ENCODE data around the gene MIPEP.

DNA sequence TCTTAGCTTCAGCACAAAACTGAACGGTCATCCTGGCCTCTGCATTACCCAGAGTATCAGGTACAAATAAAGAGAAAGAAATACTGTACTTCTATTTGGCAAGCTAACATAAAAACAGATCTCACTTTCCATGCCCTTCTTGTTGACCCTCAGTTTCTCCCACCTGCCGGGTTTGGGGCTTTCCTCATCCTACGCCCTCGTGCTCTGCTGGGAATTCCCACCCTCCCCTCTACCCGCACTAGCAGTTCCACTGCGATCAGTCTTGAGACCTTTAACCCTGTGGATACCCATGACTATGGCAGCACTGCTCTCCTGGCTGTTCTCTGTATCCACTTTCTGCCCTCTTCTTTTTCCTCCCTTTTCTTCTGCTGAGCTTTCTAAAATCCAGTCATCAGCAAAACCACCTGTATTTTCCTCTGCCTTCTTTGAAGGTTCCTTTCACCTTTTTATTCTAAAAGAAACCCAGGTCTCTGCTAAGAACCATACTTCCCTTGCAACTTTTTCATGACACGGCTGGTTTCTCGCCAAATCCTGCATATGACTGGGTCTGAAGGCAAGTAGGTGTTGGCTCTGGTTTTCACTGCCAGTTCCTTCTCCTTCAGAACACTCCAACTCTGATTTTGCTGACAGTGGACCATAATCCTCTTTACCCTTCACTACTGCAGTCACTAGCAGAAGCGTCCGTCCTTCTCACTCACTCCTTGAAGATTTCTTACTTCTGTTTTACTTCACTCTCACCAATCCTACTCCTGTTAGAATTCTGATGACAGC is 99.4 kb downstream of the MIPEP start:
- TF ChIP-seq, protein P1, sequence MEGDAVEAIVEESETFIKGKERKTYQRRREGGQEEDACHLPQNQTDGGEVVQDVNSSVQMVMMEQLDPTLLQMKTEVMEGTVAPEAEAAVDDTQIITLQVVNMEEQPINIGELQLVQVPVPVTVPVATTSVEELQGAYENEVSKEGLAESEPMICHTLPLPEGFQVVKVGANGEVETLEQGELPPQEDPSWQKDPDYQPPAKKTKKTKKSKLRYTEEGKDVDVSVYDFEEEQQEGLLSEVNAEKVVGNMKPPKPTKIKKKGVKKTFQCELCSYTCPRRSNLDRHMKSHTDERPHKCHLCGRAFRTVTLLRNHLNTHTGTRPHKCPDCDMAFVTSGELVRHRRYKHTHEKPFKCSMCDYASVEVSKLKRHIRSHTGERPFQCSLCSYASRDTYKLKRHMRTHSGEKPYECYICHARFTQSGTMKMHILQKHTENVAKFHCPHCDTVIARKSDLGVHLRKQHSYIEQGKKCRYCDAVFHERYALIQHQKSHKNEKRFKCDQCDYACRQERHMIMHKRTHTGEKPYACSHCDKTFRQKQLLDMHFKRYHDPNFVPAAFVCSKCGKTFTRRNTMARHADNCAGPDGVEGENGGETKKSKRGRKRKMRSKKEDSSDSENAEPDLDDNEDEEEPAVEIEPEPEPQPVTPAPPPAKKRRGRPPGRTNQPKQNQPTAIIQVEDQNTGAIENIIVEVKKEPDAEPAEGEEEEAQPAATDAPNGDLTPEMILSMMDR (conservative IDR thresholded peaks at IDR 0.05): no peak
- no peak for TF ChIP-seq EZH2 (IDR thresholded peaks at IDR 0.05; ENCODE audit: low read depth)

All from PC-9 (cell line).